ENCODE data around the gene PTPN1. TPM values are rescaled to one million over a fixed set of nuclear protein-coding genes. Genes with fewer than 3 reads are reported as not detected.
"Not testable (repeated sequence)": the region's sequence is repeated elsewhere in the genome, so short reads cannot be mapped to it uniquely, and the experiment has no call there.

Gene PTPN1
- polyA plus RNA-seq, 3 donors: 30.5 to 35.7 (median 32.2) TPM

DNA sequence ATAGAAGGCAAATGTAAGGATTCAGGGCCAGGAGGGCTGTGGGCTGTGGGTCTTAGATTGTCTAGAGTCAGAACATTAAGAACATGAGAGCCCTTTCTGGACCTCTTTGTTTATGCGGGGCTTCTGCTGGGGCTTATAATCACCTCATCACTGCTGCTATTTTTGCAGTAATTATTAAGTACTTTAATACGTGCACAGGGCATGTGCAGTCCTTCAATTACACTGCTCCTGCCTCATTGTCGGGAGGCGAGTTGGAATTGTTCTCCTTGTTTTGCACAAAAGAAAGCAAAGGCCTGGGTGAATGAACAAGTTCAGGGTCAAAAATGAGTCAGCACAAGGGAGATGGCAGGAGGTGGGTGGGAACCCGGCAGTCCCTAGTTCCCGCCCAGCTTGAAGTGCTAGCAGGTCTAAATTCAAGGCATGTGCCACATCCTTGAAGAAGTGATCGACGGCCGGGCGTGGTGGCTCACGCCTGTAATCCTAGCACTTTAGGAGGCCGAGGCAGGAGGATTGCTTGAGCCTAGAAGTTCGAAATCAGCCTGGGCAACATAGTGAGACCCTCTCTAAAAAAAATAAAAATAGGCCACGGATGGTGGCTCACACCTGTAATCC, 34.4 kb upstream of the PTPN1 start:
- no peak for DNase-seq

DNA sequence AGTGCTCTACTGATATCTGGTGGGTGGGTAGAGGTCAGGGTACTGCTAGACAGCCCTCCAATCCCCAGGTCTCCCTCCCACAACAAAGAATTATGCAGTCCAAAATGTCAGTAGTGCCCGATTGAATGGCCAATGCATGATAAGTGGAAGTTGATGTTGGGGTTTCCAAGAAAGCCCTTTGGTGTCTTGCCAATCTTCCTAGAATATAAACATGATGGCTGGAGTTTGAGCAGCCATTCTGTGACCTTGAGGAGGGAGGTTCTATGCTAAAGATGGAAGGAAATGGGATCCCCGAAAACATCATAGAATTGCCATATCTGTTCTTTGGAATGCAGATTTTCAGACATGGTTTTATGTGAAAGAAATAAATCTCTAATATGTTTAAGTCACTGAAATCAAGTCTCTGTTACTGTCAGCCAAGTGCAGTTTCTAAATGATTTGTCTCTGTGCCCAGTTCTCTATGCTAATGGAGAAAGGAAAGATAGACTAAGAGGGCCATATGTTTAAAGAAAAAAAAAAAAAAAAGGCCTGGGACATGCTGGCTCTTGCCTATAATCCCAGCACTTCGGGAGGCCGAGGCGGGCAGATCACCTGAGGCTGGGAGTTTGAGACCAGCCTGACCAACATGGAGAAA, 32.8 kb upstream of the PTPN1 start:
- DNase-seq: no peak

GRCh38 chr20:50478162-50478990, 31.8 kb upstream of the PTPN1 start:
- no peak for DNase-seq

DNA sequence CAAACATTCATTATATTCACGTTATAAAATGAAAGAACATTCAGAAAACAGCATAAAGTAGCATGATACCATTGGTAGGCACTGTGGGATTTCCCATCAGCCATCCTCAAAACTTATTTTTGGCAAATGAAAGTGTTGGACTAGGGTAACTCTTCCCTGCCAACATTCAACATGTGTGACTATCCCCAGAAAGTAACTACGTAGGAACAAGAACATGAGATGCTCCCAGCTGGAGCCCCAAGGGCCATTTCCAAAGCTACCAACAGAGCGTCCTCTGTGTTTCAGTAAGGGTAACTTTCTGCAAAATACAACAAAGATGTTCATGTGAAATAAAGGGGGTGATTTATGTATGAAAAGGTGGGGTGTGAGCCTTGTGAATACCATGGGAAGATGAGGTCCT, 28.4 kb upstream of the PTPN1 start:
- DNase-seq: no peak

DNA sequence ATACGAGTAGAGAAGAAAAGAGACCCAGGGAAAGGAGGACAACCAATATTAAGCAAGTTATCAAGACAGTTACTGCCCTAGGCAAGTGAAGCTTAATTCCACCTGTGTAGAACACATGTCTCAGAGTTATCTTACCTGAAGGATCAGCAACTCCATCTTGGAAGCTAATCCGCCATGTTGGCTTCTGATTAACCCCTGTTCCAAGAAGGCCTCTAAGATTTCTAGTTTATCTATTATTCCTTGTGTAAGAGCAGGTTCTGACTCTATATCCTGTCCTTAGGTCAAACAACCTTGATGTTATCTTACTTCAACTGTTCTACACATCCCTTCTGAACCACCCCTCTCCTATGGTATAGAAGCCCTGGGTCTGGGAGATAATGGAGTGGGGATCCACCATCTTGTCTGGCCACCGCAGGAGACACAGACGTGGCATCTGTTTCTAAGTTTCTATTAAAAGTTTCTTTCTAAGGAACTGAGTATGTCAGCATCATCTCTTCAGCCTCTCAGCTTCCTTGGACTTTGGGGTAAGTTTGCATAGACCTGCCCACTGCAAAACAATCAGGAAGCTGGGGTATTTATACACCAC, 27.7 kb upstream of the PTPN1 start:
- DNase-seq: no peak

GRCh38 chr20:50484271-50484976, 25.8 kb upstream of the PTPN1 start:
- no peak for DNase-seq

DNA sequence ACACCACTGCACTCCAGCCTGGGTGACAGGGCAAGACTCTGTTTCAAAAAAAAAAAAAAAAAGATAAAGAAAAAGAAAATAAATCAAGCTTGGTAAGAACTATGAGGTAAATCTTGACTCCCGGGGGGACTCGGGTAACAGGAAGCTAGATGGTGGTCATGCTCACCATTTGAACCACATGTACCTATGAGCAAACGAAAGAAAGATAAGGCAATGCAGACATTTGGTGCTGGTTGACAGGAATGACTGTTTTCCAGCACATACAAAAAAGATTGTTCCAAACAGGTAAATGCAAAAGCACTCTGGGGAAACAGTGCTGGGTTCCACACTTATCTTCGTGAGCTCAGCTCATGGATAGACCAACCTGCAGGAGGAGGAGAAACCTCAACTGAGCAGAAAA, 22.8 kb upstream of the PTPN1 start:
- DNase-seq: no peak

GRCh38 chr20:50488236-50488806, 21.9 kb upstream of the PTPN1 start:
- no peak for DNase-seq

DNA sequence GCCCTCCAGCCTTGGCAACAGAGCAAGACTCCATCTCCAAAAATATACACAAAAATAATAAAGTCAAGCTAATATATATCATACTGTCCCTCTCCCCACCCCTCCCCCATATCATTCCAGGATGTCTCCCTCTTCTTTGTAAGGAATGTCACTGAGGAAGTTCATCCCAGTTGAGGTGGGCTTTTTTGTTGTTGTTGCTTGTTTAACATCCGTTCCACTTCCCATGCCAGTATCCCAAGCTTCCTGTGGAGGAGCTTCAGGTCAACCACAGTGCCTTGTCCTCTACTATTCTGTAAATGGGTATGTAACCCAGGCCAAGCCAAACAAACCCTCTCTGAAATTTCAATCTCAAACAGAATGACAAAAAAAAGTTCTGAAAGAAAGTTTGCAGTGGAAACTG, 19.0 kb upstream of the PTPN1 start:
- DNase-seq: no peak

GRCh38 chr20:50491926-50492634, 18.1 kb upstream of the PTPN1 start:
- DNase-seq: no peak

DNA sequence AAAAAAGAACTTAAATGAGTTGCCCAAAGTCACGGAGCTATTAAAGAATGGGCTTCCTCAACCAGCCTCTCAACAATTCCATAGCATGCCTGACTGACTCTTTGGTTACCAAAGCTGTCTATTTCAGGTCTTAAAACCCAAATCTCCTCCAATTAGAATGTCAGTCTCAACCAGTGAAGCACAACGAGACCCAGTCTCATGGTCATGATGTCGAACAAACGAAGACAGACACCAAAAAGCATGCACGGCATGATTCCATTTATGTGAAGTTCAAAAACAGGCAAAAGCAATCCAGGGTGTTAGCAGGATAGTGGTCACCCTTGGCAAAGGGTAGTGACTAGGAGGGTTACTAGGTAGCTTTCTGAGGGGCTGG, 16.3 kb upstream of the PTPN1 start:
- DNase-seq: no peak

- DNase-seq: no peak
Measured at GRCh38 chr20:50494428-50494827, 15.8 kb upstream of the PTPN1 start.

DNA sequence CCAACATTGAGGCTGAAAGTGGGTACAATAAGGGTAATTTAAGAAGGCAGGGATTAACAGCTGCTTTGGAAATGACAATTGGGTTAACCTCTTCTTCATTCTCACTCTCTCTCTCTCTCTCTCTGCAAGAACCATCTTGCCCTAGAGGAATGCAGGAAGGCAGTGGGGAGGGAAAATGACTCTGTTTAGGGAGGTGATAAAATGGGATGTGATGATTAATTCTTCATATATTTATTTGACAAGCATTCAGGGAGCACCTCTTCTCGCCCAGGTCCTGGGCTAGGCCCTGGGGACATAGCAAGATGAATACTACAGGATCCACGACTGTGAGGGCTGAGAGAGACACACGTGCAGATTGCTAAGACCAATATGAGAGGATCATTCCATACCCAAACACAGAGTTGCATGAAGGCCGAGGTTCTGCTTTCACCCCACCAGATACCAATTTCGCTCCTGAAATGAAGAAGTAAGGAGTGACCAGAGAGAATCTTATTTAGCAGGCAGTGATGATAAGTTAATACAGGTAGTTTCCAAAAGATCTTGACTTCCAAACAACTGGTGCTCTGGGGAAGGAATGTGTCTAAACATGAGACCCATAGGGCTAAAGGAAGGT, 13.3 kb upstream of the PTPN1 start:
- no peak for DNase-seq

- DNase-seq: no peak
Measured at GRCh38 chr20:50498071-50498776, 12.0 kb upstream of the PTPN1 start.

- no peak for DNase-seq
Measured at GRCh38 chr20:50499938-50500337, 10.2 kb upstream of the PTPN1 start.

- DNase-seq: no peak
Measured at GRCh38 chr20:50501972-50502745, 8.0 kb upstream of the PTPN1 start.

- no peak for DNase-seq
Measured at GRCh38 chr20:50504231-50504823, 5.9 kb upstream of the PTPN1 start.

- no peak for DNase-seq
Measured at GRCh38 chr20:50506270-50506579, 4.0 kb upstream of the PTPN1 start.

GRCh38 chr20:50507745-50508144, 2.4 kb upstream of the PTPN1 start:
- not testable (repeated sequence) for DNase-seq
